HG03432 (cell line): ENCODE results near the gene STARD13.

ENCODE experiments used
- ATAC-seq: cut with Tn5 transposase; IDR thresholded peaks from one replicate; pipeline ENCODE4 v1.9.1; 2021; ENCODE audit warnings: mild to moderate bottlenecking, moderate library complexity; ENCODE audit not compliant: unreplicated experiment

STARD13 gene

DNA sequence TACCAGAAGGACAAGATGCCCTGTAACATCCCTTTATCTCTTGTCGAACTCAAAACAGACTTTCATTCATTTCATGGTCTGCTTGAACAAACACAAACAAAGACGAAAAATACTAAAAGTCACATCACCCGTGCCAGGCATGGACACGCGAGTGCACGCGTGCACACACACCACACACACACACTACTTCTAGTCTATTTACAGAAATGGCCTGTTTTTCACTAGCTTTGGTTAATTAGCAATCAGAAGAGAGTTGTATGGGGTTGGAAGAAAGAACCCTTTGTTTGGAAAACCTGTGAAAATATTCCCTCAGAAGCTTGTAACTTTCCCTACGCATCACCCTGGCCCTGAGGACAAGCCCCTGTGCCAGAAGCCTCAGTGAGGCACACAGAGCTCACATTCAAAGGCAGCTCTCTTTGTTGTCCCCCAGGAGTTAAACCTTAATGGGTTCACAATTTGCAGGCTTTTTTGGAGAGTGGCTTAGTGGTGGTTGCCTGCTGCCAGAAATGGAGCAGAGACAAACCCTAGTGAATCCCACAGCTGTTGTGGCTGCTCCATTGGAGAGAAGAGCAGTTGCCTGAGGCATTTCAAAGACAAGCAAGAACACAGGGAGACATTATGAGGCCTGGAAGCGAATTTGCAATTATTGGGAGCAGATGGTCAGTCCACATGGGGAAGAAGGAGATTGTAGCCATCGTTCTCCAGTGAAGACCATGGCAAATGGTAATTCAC is 55.9 kb downstream of the STARD13 start:
- ATAC-seq: no peak

GRCh38 chr13:33228648-33229445 is 56.7 kb downstream of the STARD13 start:
- peak; percentile 76 for ATAC-seq

DNA sequence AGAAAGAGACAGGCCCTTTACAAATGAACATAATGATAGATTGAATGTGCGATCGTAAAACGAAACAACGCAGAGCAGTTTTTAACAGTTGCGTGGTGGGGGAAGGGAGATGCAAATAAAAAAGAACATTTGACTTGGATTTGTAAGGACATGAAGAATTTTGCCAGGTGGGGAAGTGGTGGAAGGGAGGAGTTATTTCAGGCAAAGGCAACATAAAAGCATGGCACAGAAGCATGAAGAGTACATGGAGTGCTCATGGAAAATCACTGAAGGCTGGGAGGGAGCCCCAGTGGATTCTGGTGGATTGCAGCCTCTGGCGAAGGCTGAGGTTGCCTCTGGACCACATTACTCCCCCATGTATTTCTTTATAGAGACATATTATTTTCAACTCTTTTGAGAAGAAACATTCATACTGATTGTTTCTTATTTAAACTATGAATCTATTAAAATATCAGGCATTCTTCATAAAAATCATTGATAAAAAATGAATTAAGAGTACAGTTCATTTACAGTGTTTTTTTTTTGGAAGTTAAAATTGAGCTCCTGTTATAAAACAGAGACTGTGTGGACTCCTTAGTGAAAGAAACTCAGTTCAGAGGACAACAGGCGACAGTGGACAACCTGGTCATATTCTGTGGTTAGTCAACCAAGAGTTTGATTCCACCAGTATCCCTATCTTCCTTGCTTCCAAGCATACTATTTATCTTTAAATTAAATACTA is 57.5 kb downstream of the STARD13 start:
- peak; percentile 16 for ATAC-seq

DNA sequence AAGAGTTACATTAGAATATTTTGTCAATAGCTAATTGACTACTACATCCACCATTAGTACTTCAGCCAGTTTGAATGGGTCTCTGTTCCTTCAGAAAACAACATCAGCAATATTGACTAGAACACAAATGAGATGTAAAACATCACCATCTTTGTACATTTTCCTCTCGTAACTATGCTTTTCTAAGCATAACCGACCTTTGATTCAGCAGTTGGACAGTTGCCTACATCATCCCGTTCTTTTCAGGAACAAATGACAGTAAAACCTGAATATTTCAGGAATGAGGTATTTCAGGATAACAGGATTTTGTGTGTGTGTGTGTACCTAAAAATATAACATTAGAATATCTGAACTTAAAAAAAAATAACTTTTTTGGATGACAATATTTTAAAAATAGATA is 60.9 kb downstream of the STARD13 start:
- no peak for ATAC-seq

GRCh38 chr13:33224191-33224590 is 61.4 kb downstream of the STARD13 start:
- ATAC-seq: no peak

DNA sequence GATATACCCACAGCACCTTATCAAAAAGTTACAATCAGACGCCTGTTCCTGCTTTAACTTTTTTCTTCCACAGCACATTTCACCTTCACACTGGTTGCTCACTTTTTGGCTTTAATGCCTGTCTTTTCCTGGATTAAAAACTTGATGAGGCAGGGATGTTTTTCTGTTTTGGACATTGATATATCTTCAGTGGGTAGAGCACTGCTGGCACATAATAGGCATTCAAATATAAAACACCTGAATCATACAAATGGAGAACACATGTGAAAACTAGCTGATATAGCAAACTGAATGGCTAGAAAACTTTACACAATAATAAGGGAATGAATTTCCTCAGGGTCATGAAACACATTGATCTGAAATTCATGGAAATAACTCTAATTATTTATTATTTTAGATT is 65.6 kb downstream of the STARD13 start:
- no peak for ATAC-seq

DNA sequence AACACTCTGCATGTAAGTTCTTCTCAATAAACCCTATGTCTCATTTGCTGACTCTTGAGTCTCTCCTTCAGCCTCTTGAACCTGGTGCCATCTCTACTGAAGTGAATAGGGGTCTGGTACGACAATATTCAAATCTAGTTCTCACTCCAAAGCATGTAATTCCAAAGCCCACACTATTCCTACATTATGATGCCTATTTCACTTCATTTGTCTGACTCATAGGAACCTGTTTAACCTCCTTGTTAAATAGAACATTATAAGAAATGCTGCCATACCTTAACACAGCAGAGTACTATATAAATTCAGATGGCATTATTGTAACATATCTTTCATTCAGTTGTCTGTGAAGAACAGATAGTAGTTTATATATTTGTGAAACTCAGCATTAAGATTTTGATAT is 67.1 kb downstream of the STARD13 start:
- no peak for ATAC-seq

DNA sequence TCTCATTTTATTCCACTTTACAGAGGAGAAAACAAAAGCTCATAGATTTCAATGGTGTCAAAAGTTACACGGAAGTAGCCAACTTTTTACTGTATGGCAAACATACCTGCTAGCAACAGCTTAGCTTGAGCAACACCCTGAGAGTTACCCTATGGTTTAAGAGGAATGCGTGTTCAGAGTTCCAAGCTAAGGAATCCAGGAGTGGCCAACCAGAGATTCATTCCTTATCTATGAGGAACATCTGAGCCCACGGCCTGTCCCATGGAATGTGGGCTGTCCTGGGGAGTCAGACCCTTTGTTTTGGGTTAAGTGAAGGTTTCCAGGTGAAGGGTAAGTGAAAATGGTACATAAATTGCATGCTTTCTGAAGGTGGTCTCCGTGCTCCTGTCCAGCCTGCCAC is 67.5 kb downstream of the STARD13 start:
- no peak for ATAC-seq

DNA sequence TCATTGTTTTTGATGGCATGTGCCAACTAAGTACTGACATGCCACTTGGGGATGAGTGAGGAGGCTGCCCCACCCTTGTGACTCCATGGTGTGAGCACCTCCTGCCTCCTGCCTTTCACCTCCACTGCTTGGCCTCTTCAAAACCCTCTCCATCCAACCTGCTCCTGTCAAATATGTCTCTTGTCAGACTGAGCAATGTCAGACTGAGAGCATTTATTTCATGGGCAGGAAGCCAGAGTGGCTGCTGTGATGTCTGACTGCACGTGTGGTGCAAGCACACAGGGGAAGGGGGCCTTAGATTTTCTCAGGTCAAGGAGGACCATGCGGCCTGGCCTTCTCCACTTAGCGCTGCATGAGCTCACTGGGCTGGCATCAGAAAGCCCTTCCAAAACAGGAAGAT is 68.3 kb downstream of the STARD13 start:
- no peak for ATAC-seq

GRCh38 chr13:33213797-33214196 is 71.8 kb downstream of the STARD13 start:
- no peak for ATAC-seq

- no peak for ATAC-seq
Measured at GRCh38 chr13:33213024-33213768, 72.4 kb downstream of the STARD13 start.

DNA sequence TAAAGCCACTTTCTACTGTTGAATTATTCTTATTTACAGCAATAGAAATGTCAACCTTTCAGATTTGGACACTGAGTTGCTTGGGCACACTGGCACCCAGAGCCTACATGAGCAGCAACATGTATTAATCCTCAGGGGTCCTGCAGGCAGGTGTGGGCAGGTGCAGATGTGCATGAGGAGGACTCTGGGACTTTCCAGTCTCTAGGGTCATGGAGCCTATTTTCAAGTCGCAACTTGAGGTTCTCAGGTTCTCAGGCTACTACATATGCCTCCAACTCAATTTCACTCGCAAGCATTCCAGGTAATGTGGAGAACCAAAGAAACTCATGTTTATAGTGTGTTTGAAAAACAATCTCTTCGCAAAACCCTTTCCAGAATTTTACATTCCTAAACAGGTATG is 73.2 kb downstream of the STARD13 start:
- ATAC-seq: no peak

DNA sequence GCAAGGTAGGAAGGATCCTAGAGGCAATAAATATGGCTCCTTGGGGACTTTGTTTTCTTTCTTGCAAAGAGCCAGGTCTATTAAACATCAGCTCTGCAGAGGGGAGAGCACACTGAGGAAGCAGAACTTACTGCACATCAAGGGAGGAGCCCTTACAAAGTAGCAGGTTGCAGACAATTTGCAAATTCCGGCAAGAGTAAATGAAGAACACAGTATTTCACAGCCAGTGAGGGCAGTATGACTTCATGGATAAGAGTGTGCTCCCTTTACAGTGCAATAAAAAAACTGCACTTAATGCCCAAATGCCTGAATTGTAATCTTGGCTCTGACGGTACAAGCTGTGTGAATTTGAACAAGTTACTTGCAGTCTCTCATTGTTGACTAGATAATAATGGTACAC is 75.5 kb downstream of the STARD13 start:
- no peak for ATAC-seq

DNA sequence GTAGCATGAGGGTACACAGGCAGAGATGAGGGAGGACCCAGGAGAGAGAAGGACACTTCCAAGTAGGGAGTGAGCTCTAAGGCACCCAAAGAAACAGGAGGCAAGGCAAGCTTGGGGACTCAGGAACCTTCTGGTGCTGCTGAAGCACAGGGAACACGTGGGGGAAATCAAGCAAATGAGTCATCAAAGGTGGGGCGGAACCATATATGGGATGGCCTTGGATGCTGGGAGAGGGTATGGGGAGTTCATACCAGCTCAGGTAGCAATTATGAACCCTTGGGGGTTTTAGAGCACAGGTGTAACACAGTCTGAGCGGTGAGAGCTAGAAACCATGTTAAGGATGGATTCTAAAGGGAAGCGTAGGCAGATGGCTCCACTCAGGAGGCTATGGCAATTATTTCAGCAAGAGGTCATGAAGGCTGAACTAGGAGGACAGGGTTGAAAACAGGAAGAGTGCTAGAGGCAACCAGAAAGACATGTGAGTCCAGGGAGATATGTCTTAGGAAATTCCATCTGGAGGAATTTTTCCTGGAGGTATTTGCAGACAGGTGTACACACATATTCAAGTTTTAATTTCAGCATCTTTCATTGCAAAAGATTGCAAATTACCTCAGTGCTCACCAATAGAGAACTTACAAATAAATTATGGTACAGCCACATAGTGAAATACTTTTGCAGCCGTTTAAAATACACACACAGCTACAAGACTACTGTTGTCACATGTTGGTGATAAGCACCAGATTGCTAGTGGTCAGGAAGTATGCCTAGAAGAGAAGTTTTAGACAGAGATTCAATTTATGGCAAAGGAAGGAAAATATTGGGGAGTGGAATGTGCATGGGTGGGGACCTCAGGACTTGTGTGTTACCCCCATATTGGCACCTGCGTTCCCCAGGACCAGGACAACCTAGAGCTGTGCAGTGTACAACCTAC is 77.0 kb downstream of the STARD13 start:
- no peak for ATAC-seq

GRCh38 chr13:33207615-33207961 is 78.0 kb downstream of the STARD13 start:
- peak; percentile 27 for ATAC-seq

- ATAC-seq: peak; percentile 1
Measured at GRCh38 chr13:33206945-33207614, 78.5 kb downstream of the STARD13 start.

DNA sequence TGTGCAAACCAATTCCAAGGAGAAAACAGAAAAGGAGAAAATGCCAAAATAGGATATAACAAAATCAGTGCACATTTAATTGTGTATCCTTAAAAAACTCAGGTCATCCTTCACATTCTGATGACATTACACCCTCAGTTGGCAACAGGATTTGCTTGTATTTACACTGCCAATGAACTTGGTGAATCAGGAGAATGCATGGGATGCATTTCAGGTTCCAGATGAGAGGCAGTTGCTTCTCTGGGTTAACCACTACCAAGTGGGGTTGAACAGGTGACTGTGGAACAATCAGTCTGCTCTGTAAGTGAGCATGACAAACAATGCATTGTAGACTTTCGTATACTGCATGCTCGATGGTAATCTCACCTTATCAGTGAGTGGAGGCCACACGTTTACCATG is 79.1 kb downstream of the STARD13 start:
- ATAC-seq: no peak

DNA sequence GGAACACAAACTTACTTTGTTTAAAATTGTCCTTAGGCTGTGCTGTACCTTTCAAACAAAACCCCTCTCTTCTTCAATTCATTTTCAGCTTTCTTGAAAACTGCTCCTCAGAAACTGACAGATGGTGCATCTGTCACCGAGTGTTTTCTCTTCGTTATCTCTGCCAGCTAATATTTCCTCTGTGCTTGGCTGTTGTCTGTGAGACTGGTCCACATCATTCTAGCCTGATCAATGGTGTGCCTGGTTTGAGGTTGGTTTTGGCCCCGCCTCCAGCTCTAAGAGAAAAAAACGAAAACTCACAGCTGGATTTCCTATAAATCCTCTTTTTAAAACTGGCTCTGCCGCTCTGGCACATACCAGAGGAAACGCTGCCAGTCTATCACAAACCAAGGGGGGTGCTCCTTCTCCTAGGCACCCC is 79.7 kb downstream of the STARD13 start:
- ATAC-seq: peak; percentile 51

DNA sequence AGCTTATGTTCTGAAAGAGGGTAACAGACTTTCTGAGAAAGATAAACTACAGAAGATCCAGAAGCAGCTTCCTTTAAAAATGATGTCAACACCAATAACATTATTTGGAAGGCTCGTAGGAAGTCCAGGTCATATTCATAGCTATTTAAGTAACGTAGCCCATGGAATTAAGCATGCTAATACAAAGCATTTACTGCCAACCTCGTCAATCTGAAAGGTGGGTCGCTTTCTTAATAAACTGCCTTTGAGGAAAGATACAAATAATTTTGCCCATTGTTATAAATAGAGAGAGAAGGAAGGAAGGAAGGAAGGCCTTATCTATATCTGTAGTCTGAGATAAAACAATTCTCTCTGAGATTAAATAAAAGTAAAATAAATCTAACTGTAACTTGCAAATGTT is 80.3 kb downstream of the STARD13 start:
- no peak for ATAC-seq
